ENCODE measurements around the gene OR5M8. TPM values are rescaled to one million over a fixed set of nuclear protein-coding genes. Genes with fewer than 3 reads are reported as not detected.

OR5M8 gene
- total RNA-seq (2021; fragmentation: NEBNext Ultra II Directional; extraction: Animal tissue kit (Norgen Biotek cat#: 25700)) (not detected in 2 replicates), polyA plus RNA-seq (2011; rRNA removed) (not detected in 2 replicates), polyA minus RNA-seq (2011; rRNA and poly(A)+ RNA removed) (not detected in 2 replicates)
- not detected for polyA plus RNA-seq (2011; cell fraction: cytosol; rRNA removed)
- polyA plus RNA-seq (2011; cell fraction: nucleus; rRNA removed): not detected
- not detected in 4 replicates for polyA plus RNA-seq (2012, experiment 1 of 2)
- polyA plus RNA-seq (2012, experiment 2 of 2): not detected
- not detected for polyA plus RNA-seq (2013, experiment 1 of 2)
- not detected for polyA plus RNA-seq (2013, experiment 2 of 2)
- not detected for polyA minus RNA-seq (2011; cell fraction: cytosol; rRNA and poly(A)+ RNA removed)
- not detected for polyA minus RNA-seq (2011; cell fraction: nucleus; rRNA and poly(A)+ RNA removed)
- long read RNA-seq, experiment 1: 0 reads
- long read RNA-seq, experiment 2: 0 reads

DNA sequence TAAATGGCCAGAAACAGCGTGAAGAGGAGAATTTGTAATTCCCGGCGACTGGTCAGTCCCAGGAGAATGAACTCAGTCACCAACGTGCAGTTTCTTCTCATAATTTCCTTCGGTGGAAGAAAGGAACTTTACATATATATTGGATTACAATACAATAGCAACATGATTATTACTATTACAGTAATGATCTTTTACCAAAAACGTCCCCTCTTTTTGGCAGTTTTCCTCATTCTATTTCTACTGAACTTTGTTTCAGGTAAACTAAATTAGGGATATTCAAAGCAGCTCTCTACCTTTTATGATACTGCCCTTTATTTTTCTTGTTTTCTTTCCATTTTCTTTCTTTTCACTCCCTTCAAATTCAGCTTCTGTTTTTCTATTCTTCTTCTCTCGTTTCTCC lies at the start of gene OR5M8:
OR5M8 (minus strand) TSS at position 101 of the 400 bp plus-strand sequence; CDS start at position 101, 0 bp downstream.
- H4K8ac ChIP-seq (ENCODE audit: extremely low read depth, insufficient read depth, low read length): no peak within 1 kb of the TSS
- no peak within 1 kb of the TSS for H3K9ac ChIP-seq (replicated peaks in 1 of 4; ENCODE audit: extremely low read depth in 1 of 4, low read depth in 3 of 4, low read length in 3 of 4)
- no peak within 1 kb of the TSS for H3K56ac ChIP-seq (replicated peaks; ENCODE audit: insufficient read length, low read depth, low read length)
- no peak within 1 kb of the TSS for H2BK20ac ChIP-seq (ENCODE audit: low read length)
- H3K14ac ChIP-seq (ENCODE audit: insufficient read length): no peak within 1 kb of the TSS
- CTCF ChIA-PET (ENCODE audit: partially characterized antibody): no interaction called here
- no peaks in the 10 kb centered on the region for H3K79me2 ChIP-seq (ENCODE audit: control insufficient read depth in 1 of 2, insufficient read depth in 2 of 2, low read length in 2 of 2)
- no peak for FAIRE-seq
- H3K4me3 ChIP-seq (ENCODE audit: extremely low read depth in 1 of 4, insufficient read depth in 2 of 4, low read depth in 3 of 4, low read length in 4 of 4): no peak within 1 kb of the TSS
- H3K79me1 ChIP-seq (ENCODE audit: low read depth, low read length): no peaks in the 10 kb centered on the region
- no peak within 1 kb of the TSS for H3K4me2 ChIP-seq (ENCODE audit: insufficient read depth in 1 of 2, low read depth in 2 of 2, low read length in 2 of 2)
- 81% methylated on average over 7 of the region's 7 CpGs; no CpG with 5 or more reads in 1 of the 2 experiments for WGBS, 2 experiments (ENCODE audit: extremely low coverage in 1 of 2, insufficient coverage in 1 of 2, insufficient read length in 1 of 2, insufficient replicate concordance in 2 of 2, low coverage in 1 of 2, low lambda C conversion rate in 2 of 2, missing lambda C conversion rate in 1 of 2)
- no peaks in the 10 kb centered on the region for H3K23me2 ChIP-seq (ENCODE audit: low read depth, low read length)
- H2BK120ac ChIP-seq (replicated peaks; ENCODE audit: low read depth, low read length): no peak within 1 kb of the TSS
- H3K27me3 ChIP-seq (replicated peaks in 1 of 4; ENCODE audit: control insufficient read depth in 3 of 4, extremely low read depth in 1 of 4, insufficient read depth in 3 of 4, low read length in 3 of 4): no peaks in the 10 kb centered on the region
- no peaks in the 10 kb centered on the region for H3K36me3 ChIP-seq (ENCODE audit: control insufficient read depth in 2 of 4, insufficient read depth in 4 of 4, low read length in 3 of 4)
- DNase-seq (ENCODE audit: low read depth in 1 of 2, low spot score in 2 of 2): no peak
- no peak within 1 kb of the TSS for H4K5ac ChIP-seq (ENCODE audit: insufficient read length, low read depth, low read length)
- no peak within 1 kb of the TSS for H2AK5ac ChIP-seq (ENCODE audit: low read depth, low read length)
- no peak within 1 kb of the TSS for H3K27ac ChIP-seq (ENCODE audit: low read depth, low read length)
- no peaks in the 10 kb centered on the region for H4K20me1 ChIP-seq (replicated peaks in 1 of 2; ENCODE audit: control insufficient read depth in 1 of 2, insufficient read depth in 2 of 2, low read length in 2 of 2)
- POLR2A ChIA-PET (ENCODE audit: partially characterized antibody): no interaction called here
- no peak within 1 kb of the TSS for H2AFZ ChIP-seq (ENCODE audit: low read length)
- no peak within 1 kb of the TSS for H4K91ac ChIP-seq (replicated peaks; ENCODE audit: insufficient read length, low read length)
- no peak within 1 kb of the TSS for H3K18ac ChIP-seq (ENCODE audit: extremely low read depth, low read length)
- no peak within 1 kb of the TSS for H2BK12ac ChIP-seq (ENCODE audit: low read depth, low read length)
- H2BK5ac ChIP-seq (ENCODE audit: low read depth, low read length): no peak within 1 kb of the TSS
- H3K23ac ChIP-seq (ENCODE audit: insufficient read length): no peak within 1 kb of the TSS
- no peaks in the 10 kb centered on the region for H3K4me1 ChIP-seq (replicated peaks in 1 of 4; ENCODE audit: control insufficient read depth in 3 of 4, insufficient read depth in 4 of 4, low read length in 3 of 4)
- H2BK15ac ChIP-seq (ENCODE audit: low read length): no peak within 1 kb of the TSS
- H3K9me3 ChIP-seq (ENCODE audit: insufficient read depth in 2 of 2, low read depth in 1 of 2, low read length in 1 of 2): no peaks in the 10 kb centered on the region
- no peak within 1 kb of the TSS for H3K4ac ChIP-seq (replicated peaks; ENCODE audit: insufficient read length, low read depth, low read length)
- TF ChIP-seq NANOG (IDR thresholded peaks at IDR 0.05; ENCODE audit: insufficient read depth, low read depth, low read length, poor library complexity, severe bottlenecking): no peak
- TF ChIP-seq RXRA (IDR thresholded peaks at IDR 0.05; ENCODE audit: insufficient read depth, low read depth, low read length): no peak
- TF ChIP-seq, protein P1, sequence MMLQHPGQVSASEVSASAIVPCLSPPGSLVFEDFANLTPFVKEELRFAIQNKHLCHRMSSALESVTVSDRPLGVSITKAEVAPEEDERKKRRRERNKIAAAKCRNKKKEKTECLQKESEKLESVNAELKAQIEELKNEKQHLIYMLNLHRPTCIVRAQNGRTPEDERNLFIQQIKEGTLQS (IDR thresholded peaks at IDR 0.05; ENCODE audit: insufficient read depth, low read depth, low read length): no peak
- TF ChIP-seq KDM4A (IDR thresholded peaks at IDR 0.05; ENCODE audit: low read depth, low read length, severe bottlenecking): no peak
- no peak for TF ChIP-seq JUN (IDR thresholded peaks at IDR 0.05; ENCODE audit: low read depth, low read length)
- TF ChIP-seq SAP30 (IDR thresholded peaks at IDR 0.05; ENCODE audit: insufficient read depth, insufficient replicate concordance, low read length): no peak
- TF ChIP-seq SP4 (IDR thresholded peaks at IDR 0.05; ENCODE audit: low read length): no peak
- TF ChIP-seq POLR2A (IDR thresholded peaks at IDR 0.05; ENCODE audit: control extremely low read depth in 1 of 2, low read depth in 2 of 2, low read length in 2 of 2): no peak
- TF ChIP-seq, protein P2, sequence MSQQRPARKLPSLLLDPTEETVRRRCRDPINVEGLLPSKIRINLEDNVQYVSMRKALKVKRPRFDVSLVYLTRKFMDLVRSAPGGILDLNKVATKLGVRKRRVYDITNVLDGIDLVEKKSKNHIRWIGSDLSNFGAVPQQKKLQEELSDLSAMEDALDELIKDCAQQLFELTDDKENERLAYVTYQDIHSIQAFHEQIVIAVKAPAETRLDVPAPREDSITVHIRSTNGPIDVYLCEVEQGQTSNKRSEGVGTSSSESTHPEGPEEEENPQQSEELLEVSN (IDR thresholded peaks at IDR 0.05): no peak
- TF ChIP-seq RFX5 (IDR thresholded peaks at IDR 0.05; ENCODE audit: borderline replicate concordance, low read depth, low read length): no peak
